Measurements from ENCODE around the gene ZNF716.
"Not testable (repeated sequence)": the region's sequence is repeated elsewhere in the genome, so short reads cannot be mapped to it uniquely, and the experiment has no call there.

The ZNF716 gene

DNA sequence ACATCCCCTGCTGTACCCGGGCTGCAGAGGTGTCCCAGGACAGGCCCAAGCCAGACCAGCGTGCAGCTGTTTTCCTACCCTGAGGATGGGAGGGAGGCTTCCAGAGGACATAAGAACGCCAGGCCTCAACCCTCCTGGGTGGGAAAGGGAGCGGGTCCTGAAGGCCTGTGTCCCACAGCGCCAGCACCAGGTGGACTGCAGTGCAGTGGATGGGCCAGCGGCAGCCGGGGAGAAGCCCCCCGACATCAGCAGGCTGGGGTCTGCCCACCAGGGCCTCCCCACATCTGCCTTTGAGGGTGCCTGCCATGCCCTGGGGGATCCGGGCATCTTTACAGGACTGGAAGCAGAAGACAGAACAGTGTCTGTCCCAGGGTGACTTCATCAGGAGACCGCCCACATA, 22.8 kb upstream of the ZNF716 start:
- no peak for DNase-seq

DNA sequence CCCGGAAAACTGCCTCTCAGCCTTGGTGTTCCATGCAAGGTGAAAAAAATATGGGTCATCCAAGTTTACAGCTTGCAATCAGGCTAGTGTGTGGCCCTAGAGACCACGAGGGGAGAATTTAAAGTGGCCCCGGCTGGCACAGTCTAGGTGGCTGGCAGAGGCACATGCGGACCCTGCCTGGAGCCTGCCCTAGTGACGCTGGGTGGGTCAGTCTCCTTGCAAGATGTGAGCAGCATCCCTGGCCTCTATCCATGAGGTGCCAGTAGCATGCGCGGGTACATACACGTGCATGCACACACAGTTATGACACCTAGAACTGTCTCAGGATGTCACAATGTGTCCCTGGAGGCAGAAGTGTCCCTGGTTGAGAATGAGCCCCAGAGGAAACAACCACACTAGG, 22.4 kb upstream of the ZNF716 start:
- no peak for DNase-seq

DNA sequence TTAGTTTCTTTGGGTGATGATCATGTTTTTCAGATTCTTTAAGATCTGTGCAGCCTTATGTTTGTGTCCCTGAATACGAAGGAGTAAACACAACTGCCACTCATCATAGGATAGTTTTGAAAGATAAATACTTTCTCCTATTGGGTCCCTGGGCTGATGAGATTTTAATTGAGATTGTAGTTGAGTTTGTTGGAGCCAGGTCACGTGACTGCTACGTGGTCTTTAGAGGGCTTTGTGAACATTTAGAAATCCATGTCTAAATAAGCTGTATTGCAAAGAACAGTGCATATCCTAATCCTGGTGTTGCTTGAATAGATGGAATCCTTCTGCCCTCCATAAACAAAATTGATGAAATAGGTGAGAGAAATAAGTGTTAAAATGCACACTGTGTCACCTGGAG, 17.4 kb upstream of the ZNF716 start:
- DNase-seq: no peak

DNA sequence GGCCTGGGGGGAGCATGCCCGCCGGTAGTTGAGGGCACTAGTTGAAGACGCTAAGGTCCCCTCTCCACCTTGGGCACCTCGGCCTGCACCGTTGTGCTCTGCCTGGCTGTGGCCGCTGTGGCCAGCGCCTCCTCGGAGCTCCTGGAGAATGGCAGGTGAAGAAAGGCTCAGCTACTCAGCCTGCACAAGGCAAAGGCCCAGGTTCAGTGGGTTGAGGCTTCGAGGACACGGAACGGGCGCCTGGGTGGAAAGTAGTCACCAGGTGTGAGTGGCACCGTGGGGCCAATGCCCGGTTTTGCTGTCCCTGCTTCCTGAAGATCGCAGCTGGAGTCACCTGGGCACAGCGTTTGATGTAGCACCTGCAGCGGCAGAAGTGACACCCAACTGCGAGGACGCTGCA, 12.4 kb upstream of the ZNF716 start:
- DNase-seq: no peak

DNA sequence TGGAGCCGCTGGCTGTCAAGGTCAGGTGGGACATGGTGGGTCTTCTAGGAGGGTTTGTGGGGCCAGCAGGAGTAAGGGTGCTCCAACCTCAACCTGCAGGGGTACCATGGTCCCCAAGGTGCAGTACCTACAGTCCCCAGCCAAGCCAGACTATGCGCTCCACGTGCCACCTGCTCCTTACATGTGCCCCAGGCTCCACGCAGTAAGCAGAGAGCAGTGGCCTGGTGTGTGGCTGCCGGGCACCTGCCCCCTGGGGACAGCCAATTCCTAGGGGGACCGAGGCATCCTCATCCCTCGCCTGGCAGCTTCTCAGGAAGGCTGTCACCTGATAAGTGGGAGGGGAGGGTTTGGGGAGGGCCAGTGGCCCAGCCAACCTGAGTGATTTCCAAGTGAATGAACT, 11.7 kb upstream of the ZNF716 start:
- no peak for DNase-seq

DNA sequence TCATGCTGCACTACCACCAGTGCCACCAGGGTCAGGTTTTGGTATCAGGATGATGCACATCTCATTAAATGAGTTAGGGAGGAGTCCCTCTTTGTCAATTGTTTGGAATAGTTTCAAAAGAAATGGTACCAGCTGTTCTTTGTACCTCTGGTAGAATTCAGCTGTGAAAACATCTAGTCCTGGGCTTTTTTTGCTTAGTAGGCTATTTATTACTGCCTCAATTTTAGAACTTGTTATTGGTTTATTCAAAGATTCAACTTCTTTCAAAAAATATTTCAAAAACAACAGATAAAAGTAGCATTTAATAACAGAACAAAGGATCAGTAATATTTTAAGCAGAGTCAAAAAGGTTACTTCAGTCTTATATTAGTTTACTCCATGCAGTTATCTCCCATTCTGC, 6.4 kb upstream of the ZNF716 start:
- no peak for DNase-seq

DNA sequence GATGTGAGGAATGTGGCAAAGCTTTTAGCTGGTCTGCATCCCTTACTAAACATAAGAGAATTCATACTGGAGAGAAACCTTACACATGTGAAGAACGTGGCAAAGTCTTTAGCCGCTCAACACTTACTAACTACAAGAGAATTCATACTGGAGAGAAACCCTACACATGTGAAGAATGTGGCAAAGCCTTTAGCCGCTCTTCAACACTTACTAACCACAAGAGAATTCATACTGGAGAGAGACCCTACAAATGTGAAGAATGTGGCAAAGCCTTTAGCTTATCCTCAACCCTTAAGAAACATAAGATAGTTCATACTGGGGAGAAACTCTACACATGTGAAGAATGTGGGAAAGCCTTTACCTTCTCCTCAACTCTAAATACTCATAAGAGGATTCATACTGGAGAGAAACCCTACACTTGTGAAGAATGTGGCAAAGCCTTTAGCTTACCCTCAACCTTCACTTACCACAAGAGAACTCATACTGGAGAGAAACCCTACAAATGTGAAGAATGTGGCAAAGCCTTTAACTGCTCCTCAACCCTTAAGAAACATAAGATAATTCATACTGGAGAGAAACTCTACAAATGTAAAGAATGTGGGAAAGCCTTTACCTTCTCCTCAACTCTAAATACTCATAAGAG, 19.3 kb downstream of the ZNF716 start:
- DNase-seq: not testable (repeated sequence)

DNA sequence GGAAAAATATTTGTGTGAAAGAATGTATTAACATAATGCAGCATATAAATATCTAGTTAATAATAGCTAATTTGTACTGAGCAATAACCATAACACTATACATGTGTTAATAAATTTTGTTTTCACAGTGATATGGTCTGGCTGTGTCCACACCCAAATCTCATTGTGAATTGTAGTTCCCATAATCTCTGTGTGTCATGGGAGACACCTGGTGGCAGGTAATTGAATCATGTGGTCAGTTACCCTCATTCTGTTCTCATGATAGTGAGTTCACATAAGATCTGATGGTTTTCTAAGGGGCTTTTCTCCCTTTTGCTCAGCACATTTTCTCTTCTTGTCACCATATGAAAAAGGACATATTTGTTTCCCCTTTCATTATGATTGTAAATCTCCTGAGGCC, 30.3 kb downstream of the ZNF716 start:
- peak; percentile 8 for DNase-seq

DNA sequence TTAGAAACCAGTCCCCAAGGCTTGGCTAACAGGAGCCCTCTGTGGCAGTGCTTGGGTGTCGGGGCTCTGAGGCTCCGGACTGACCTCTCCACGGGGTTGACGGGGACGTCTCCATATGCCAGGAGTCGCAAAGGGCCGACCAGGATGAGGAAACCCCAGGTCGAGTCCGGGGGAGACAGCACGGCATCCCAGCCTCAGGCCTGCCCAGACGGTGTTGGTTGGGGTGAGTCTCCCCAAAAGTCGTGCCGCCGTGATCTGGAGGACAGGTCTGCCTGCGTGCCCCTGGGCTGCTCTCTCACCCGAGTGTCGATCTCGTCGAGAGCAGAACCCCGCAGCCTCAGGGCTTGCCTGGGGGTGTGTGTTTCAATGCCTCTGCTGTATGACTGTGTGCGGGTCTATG, 35.0 kb downstream of the ZNF716 start:
- not testable (repeated sequence) for DNase-seq

DNA sequence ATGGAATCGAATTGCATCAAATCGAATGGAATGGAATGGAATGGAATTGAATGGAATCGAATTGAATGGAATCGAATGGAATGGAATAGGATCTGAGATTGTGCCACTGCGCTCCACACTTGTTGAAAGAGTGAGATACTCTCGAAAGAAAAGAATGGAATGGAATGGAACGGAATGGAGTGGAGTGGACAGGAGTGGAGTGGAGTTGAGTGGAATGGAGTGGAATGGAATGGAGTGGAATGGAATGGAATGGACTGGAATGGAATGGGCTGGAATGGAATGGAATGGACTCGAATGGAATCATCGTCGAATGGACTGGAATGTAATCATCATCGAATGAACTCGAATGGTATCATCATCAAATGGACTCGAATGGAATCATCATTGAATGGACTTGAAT, 38.0 kb downstream of the ZNF716 start:
- DNase-seq: no peak

DNA sequence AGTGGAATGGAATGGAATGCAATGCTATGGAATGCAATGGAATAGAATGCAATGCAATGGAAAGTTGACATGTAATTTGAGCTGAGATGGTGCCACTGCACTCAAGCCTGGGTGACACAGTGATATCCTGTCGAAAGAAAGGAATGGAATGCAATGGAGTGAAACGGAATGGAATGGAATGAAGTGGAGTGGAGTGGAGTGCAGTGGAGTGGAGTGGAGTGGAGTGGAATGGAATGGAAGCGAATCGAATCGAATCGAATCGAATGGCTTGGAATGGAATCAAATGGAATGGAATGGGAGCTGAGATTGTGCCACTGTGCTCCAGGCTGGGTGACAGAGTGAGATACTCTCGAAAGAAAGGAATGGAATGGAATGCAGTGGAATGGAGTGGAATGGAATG, 45.1 kb downstream of the ZNF716 start:
- not testable (repeated sequence) for DNase-seq

DNA sequence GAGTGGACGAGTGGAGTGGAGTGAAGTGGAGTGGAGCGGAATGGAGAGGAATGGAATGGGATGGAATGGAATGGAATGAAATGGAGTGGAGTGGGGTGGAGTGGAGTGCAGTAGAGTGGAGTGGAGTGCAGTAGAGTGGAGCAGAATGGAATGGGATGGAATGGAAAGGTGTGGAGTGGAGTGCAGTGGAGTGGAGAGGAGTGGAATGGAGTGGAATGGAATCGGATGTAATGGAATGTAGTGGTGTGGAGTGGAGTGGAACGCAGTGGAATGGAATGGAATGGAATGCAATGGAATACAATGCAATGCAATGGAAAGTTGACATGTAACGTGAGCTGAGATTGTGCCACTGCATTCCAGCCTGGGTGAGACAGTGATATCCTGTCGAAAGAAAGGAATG, 46.4 kb downstream of the ZNF716 start:
- no peak for DNase-seq

DNA sequence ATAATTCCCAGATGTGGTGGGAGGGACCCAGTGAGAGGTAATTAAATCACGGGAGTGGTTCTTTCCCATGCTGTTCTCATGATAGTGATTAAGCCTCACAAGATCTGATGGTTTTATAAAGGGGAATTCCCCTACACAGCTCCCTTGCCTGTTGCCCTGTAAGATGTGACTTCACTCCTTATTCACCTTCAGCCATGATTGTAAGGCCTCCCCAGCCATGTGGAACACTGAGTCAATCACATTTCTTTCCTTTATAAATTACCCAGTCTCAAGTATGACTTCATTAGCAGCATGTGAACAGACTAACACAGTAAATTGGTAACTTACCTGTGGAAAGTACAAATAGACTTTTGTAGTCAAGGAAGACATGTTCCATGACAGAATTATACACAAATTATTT, 55.2 kb downstream of the ZNF716 start:
- no peak for DNase-seq
